H1 (cell line): ENCODE measurements around the gene RUVBL2. TPM values are rescaled to one million over a fixed set of nuclear protein-coding genes. Genes with fewer than 3 reads are reported as not detected.

ENCODE experiments used
- CTCF ChIA-PET: fragments of 300-600 bp; sonication (Branson Sonifier 250); formaldehyde crosslinking; loops from one replicate; lab custom pipeline; 2021; ENCODE audit not compliant: partially characterized antibody; lab: Charles Lee
- POLR2A ChIA-PET: fragments of 300-600 bp; sonication (Branson Sonifier 250); formaldehyde crosslinking; loops from one replicate; lab custom pipeline; 2021; ENCODE audit warnings: inconsistent platforms; ENCODE audit not compliant: partially characterized antibody; lab: Charles Lee
- DNase-seq, 2 experiments: peaks; one replicate each; pipeline versions ENCODE4 v3.0.0 to v3.0.0-alpha.2; 2010 to 2022; ENCODE audit warnings: low spot score in 2 of 2, low read depth in 1 of 2, mixed read lengths in 1 of 2
- FAIRE-seq: peaks from 2 replicates; lab custom pipeline; 2011; peaks lifted over from hg19 to GRCh38; lab: Jason Lieb, UNC
- H2AFZ ChIP-seq: 2 replicates; pipeline ENCODE4 v1.8.1; 2012; ENCODE audit warnings: low read length, inconsistent platforms
- H2AK5ac ChIP-seq: 2 replicates; pipeline ENCODE4 v1.6.1; 2013; ENCODE audit warnings: low read depth, low read length
- H2BK120ac ChIP-seq: replicated peaks from 2 replicates; pipeline ENCODE3; 2013; ENCODE audit warnings: low read depth, low read length, inconsistent platforms
- H2BK12ac ChIP-seq: 2 replicates; pipeline ENCODE4 v1.6.1; 2013; ENCODE audit warnings: low read depth, low read length
- H2BK15ac ChIP-seq: 2 replicates; pipeline ENCODE4 v1.6.1; 2013; ENCODE audit warnings: low read length
- H2BK20ac ChIP-seq: 2 replicates; pipeline ENCODE4 v1.6.1; 2013; ENCODE audit warnings: low read length
- H2BK5ac ChIP-seq: 2 replicates; pipeline ENCODE4 v1.6.1; 2013; ENCODE audit warnings: low read depth, low read length
- H3K14ac ChIP-seq: 2 replicates; pipeline ENCODE4 v1.6.1; 2013; ENCODE audit warnings: inconsistent platforms; ENCODE audit not compliant: insufficient read length
- H3K18ac ChIP-seq: 2 replicates; pipeline ENCODE4 v1.6.1; 2013; ENCODE audit warnings: low read length; ENCODE audit errors: extremely low read depth
- H3K23ac ChIP-seq: 2 replicates; pipeline ENCODE4 v1.6.1; 2013; ENCODE audit warnings: inconsistent platforms; ENCODE audit not compliant: insufficient read length
- H3K23me2 ChIP-seq: 2 replicates; pipeline ENCODE4 v1.6.1; 2013; ENCODE audit warnings: low read depth, low read length
- H3K27ac ChIP-seq: 2 replicates; pipeline ENCODE4 v1.6.1; 2011; ENCODE audit warnings: low read depth, low read length, inconsistent platforms
- H3K27me3 ChIP-seq, 4 experiments: replicated peaks in 1 of 4; 1 replicate in 1 of 4; 2 replicates in 3 of 4; pipeline versions ENCODE4 v1.6.1 to v1.8.1; 2011 to 2013; ENCODE audit warnings: low read length in 3 of 4, mild to moderate bottlenecking in 3 of 4, inconsistent platforms in 2 of 4, mixed read lengths in 2 of 4, moderate library complexity in 1 of 4; ENCODE audit not compliant: control insufficient read depth in 3 of 4, insufficient read depth in 3 of 4; ENCODE audit errors: extremely low read depth in 1 of 4
- H3K36me3 ChIP-seq, 4 experiments: 2 replicates each; pipeline versions ENCODE4 v1.6.1 to v1.8.1; 2011 to 2013; ENCODE audit warnings: mild to moderate bottlenecking in 4 of 4, low read length in 3 of 4, moderate library complexity in 2 of 4, control low read depth in 1 of 4, inconsistent platforms in 1 of 4; ENCODE audit not compliant: insufficient read depth in 4 of 4, control insufficient read depth in 2 of 4
- H3K4ac ChIP-seq: replicated peaks from 2 replicates; pipeline ENCODE3; 2013; ENCODE audit warnings: low read length, low read depth, mixed read lengths, inconsistent platforms; ENCODE audit not compliant: insufficient read length
- H3K4me1 ChIP-seq, 4 experiments: replicated peaks in 1 of 4; 1 replicate in 1 of 4; 2 replicates in 3 of 4; pipeline versions ENCODE4 v1.6.1 to v1.8.1; 2011 to 2013; ENCODE audit warnings: low read length in 3 of 4, inconsistent platforms in 2 of 4, mixed read lengths in 1 of 4; ENCODE audit not compliant: insufficient read depth in 4 of 4, control insufficient read depth in 3 of 4
- H3K4me2 ChIP-seq, 2 experiments: 2 replicates each; pipeline versions ENCODE4 v1.6.1 to v1.8.1; 2011 to 2013; ENCODE audit warnings: low read depth in 2 of 2, low read length in 2 of 2, control low read depth in 1 of 2, inconsistent platforms in 1 of 2, mild to moderate bottlenecking in 1 of 2; ENCODE audit not compliant: insufficient read depth in 1 of 2
- H3K4me3 ChIP-seq, 4 experiments: fragments of 200-600, 300-600 bp in 1 of 4; sonication (generic), shearing (Covaris generic), sonication (Bioruptor Twin) in 1 of 4; 2 replicates each; pipeline versions ENCODE4 v1.5.1 to v1.8.1; 2011 to 2016; ENCODE audit warnings: low read length in 4 of 4, low read depth in 3 of 4, control low read depth in 2 of 4, inconsistent platforms in 2 of 4, mild to moderate bottlenecking in 2 of 4, mixed read lengths in 1 of 4, moderate library complexity in 1 of 4; ENCODE audit not compliant: insufficient read depth in 2 of 4; ENCODE audit errors: extremely low read depth in 1 of 4
- H3K56ac ChIP-seq: replicated peaks from 2 replicates; pipeline ENCODE3; 2013; ENCODE audit warnings: low read depth, mild to moderate bottlenecking, mixed read lengths, low read length, inconsistent platforms; ENCODE audit not compliant: insufficient read length
- H3K79me1 ChIP-seq: 2 replicates; pipeline ENCODE4 v1.6.1; 2013; ENCODE audit warnings: low read depth, low read length, control low read depth
- H3K79me2 ChIP-seq, 2 experiments: 2 replicates each; pipeline versions ENCODE4 v1.6.1 to v1.8.1; 2012 to 2013; ENCODE audit warnings: low read length in 2 of 2, mild to moderate bottlenecking in 2 of 2, inconsistent platforms in 1 of 2; ENCODE audit not compliant: insufficient read depth in 2 of 2, control insufficient read depth in 1 of 2
- H3K9ac ChIP-seq, 4 experiments: replicated peaks in 1 of 4; 1 replicate in 1 of 4; 2 replicates in 3 of 4; pipeline versions ENCODE4 v1.6.1 to v1.8.1; 2011 to 2013; ENCODE audit warnings: low read depth in 3 of 4, low read length in 3 of 4, control low read depth in 2 of 4, mild to moderate bottlenecking in 2 of 4, moderate library complexity in 2 of 4, inconsistent platforms in 1 of 4; ENCODE audit errors: extremely low read depth in 1 of 4
- H3K9me3 ChIP-seq, 2 experiments: 2 replicates each; pipeline versions ENCODE4 v1.6.1 to v1.8.1; 2012 to 2013; ENCODE audit warnings: mild to moderate bottlenecking in 2 of 2, moderate library complexity in 2 of 2, control low read depth in 1 of 2, inconsistent platforms in 1 of 2, low read depth in 1 of 2, low read length in 1 of 2, mixed read lengths in 1 of 2; ENCODE audit not compliant: insufficient read depth in 2 of 2
- H4K20me1 ChIP-seq, 2 experiments: replicated peaks in 1 of 2; 2 replicates each; pipeline versions ENCODE3 to v1.8.1; 2011 to 2013; ENCODE audit warnings: inconsistent platforms in 2 of 2, low read length in 2 of 2, mild to moderate bottlenecking in 1 of 2; ENCODE audit not compliant: insufficient read depth in 2 of 2, control insufficient read depth in 1 of 2
- H4K5ac ChIP-seq: 2 replicates; pipeline ENCODE4 v1.6.1; 2013; ENCODE audit warnings: low read length, low read depth, mixed read lengths, inconsistent platforms; ENCODE audit not compliant: insufficient read length
- H4K8ac ChIP-seq: 2 replicates; pipeline ENCODE4 v1.8.0; 2013; ENCODE audit warnings: mild to moderate bottlenecking, moderate library complexity, low read length, inconsistent platforms; ENCODE audit not compliant: insufficient read depth; ENCODE audit errors: extremely low read depth
- H4K91ac ChIP-seq: replicated peaks from 2 replicates; pipeline ENCODE3; 2013; ENCODE audit warnings: low read length, mixed read lengths, inconsistent platforms; ENCODE audit not compliant: insufficient read length
- ASH2L ChIP-seq: fragments of 200-600, 300-600 bp; sonication (generic); IDR thresholded peaks from one replicate; pipeline ENCODE4 v1.7.1; 2017; ENCODE audit warnings: low read length
- BACH1 ChIP-seq: IDR thresholded peaks from 2 replicates; pipeline ENCODE4 v1.6.1; 2012; ENCODE audit warnings: low read length, improper control_type of control experiment
- CBX5 ChIP-seq: fragments of 300-800, 300-1000 bp; sonication (generic); IDR thresholded peaks from 2 replicates; pipeline ENCODE4 v1.7.1; 2016; ENCODE audit warnings: antibody characterized with exemption, low read length, low read depth
- CBX8 ChIP-seq: fragments of 300-800, 300-1000 bp; sonication (generic); IDR thresholded peaks from 2 replicates; pipeline ENCODE4 v1.7.1; 2016; ENCODE audit warnings: low read depth, low read length, borderline replicate concordance
- CHD1 ChIP-seq: IDR thresholded peaks from 2 replicates; pipeline ENCODE4 v1.6.1; 2012; ENCODE audit warnings: low read depth, low read length, improper control_type of control experiment
- CREB1 ChIP-seq: IDR thresholded peaks from 2 replicates; pipeline ENCODE4 v1.6.1; 2012; ENCODE audit warnings: inconsistent platforms
- EZH2 ChIP-seq: fragments of 200-600 bp; sonication (generic); IDR thresholded peaks from 2 replicates; pipeline ENCODE4 v1.7.1; 2012; ENCODE audit warnings: low read depth, mild to moderate bottlenecking, moderate library complexity, low read length, inconsistent platforms; ENCODE audit not compliant: severe bottlenecking
- HDAC2 ChIP-seq, 2 experiments: fragments of 300-600 bp in 1 of 2; sonication (generic) in 1 of 2; IDR thresholded peaks; 2 replicates each; pipeline ENCODE4 v1.6.1; 2011 to 2012; ENCODE audit warnings: low read depth in 2 of 2, low read length in 2 of 2, mild to moderate bottlenecking in 2 of 2, moderate library complexity in 2 of 2, borderline replicate concordance in 1 of 2, inconsistent platforms in 1 of 2
- JUND ChIP-seq: IDR thresholded peaks from 2 replicates; pipeline ENCODE4 v1.6.1; 2011; ENCODE audit warnings: mild to moderate bottlenecking, improper control_type of control experiment, low read length
- PHF8 ChIP-seq: fragments of 200-600 bp; sonication (generic); conservative IDR thresholded peaks from 2 replicates; pipeline ENCODE4 v1.7.1; 2012; ENCODE audit warnings: low read depth, mild to moderate bottlenecking, inconsistent platforms, low read length, moderate library complexity
- RAD21 ChIP-seq, 2 experiments: IDR thresholded peaks in 1 of 2; conservative IDR thresholded peaks in 1 of 2; 2 replicates each; pipeline ENCODE4 v1.6.1; 2011; ENCODE audit warnings: low read depth in 2 of 2, low read length in 2 of 2, improper control_type of control experiment in 1 of 2, inconsistent platforms in 1 of 2, mild to moderate bottlenecking in 1 of 2, moderate library complexity in 1 of 2
- TCF12 ChIP-seq: IDR thresholded peaks from 2 replicates; pipeline ENCODE4 v1.6.1; 2011; ENCODE audit warnings: low read depth, mild to moderate bottlenecking, low read length
- TEAD4 ChIP-seq: IDR thresholded peaks from 2 replicates; pipeline ENCODE4 v1.6.1; 2012; ENCODE audit warnings: low read depth, low read length, inconsistent platforms, mixed read lengths
- WGBS, 2 experiments: shearing (Covaris generic) in 1 of 2; methylation state at CpG; one replicate each; pipeline versions ENCODE4 v1.1.6 to v1.1.7; 2013 to 2015; ENCODE audit warnings: low lambda C conversion rate in 2 of 2, mixed read lengths in 2 of 2, inconsistent platforms in 1 of 2, low coverage in 1 of 2, missing lambda C conversion rate in 1 of 2; ENCODE audit not compliant: insufficient replicate concordance in 2 of 2, insufficient coverage in 1 of 2, insufficient read length in 1 of 2; ENCODE audit errors: extremely low coverage in 1 of 2, missing lambda C conversion rate in 1 of 2; 5-methylcytosine and 5-hydroxymethylcytosine counted together
- polyA plus RNA-seq, 7 experiments: library from polyadenylated mRNA; depleted of rRNA in 3 of 7; stranded (reverse) in 5 of 7; unstranded in 2 of 7; fragments of >200 nt in 5 of 7; fragments of 200-250 nt in 2 of 7; gene quantifications; 1 replicate in 5 of 7; 2 replicates in 1 of 7; 4 replicates in 1 of 7; pipeline versions ENCODE4 v1.2.1 to v1.2.3, GENCODE V29; 2011 to 2013; ENCODE audit warnings: missing spikeins in 2 of 7, mixed read lengths in 2 of 7
- total RNA-seq: library from RNA; stranded (reverse); fragmentation: NEBNext Ultra II Directional; extraction: Animal tissue kit (Norgen Biotek cat#: 25700); gene quantifications from 2 replicates; pipeline ENCODE4 v1.2.1, GENCODE V29; 2021

RUVBL2 gene
- total and polyA plus RNA-seq, 2 of the 8 experiments (the other 6 are each of a cell fraction or from before 2014, with no cell fraction given) = 152 to 247 TPM

GRCh38 chr19:49057636-49058234 is 64.0 kb downstream of the RUVBL2 start, which contains the start of gene CGB7:
TSS of gene CGB7 (minus strand) at chr19:49057749. CDS start at chr19:49055375, 2,374 bp downstream.
- Histone ChIP-seq H3K23ac (no peak within 1 kb of the TSS), H3K27ac (no peak within 1 kb of the TSS), H3K27me3 (peaks cover 10 to 48% (median 44%) of the 10 kb centered on the region in 4 experiments), H4K91ac (no peak within 1 kb of the TSS), H3K36me3 (no peaks in the 10 kb centered on the region), H3K4me3 (peak within 1 kb of the TSS; percentile 36 to 64 (median 50)), H2BK12ac (no peak within 1 kb of the TSS), H4K20me1 (peaks cover 0 to 2% of the 10 kb centered on the region in 2 experiments), H3K4me1 (peaks cover 0 to 11% (median 9%) of the 10 kb centered on the region in 4 experiments; a peak in 6 of 7 replicates), H2AFZ (peak within 1 kb of the TSS; percentile 33; the same call in 1 of the 2 replicates), H4K8ac (no peak within 1 kb of the TSS; the same call in 1 of the 2 replicates), H3K56ac (no peak within 1 kb of the TSS), H3K4ac (no peak within 1 kb of the TSS), H2BK120ac (no peak within 1 kb of the TSS), H3K14ac (no peak within 1 kb of the TSS), H3K79me2 (no peaks in the 10 kb centered on the region), H2BK20ac (no peak within 1 kb of the TSS), H3K9me3 (no peaks in the 10 kb centered on the region), H2BK5ac (no peak within 1 kb of the TSS), H4K5ac (no peak within 1 kb of the TSS), H3K23me2 (peaks cover 6% of the 10 kb centered on the region; the same call in 1 of the 2 replicates), H3K9ac (no peak within 1 kb of the TSS; a peak in 1 of 7 replicates), H3K4me2 (peak within 1 kb of the TSS; percentile 80 to 83), H3K18ac (no peak within 1 kb of the TSS; the same call in none of the 2 replicates), H3K79me1 (no peaks in the 10 kb centered on the region), H2BK15ac (no peak within 1 kb of the TSS), H2AK5ac (no peak within 1 kb of the TSS)
- ChIA-PET POLR2A (interaction anchor here (0.6 to 2.1 kb wide), 3 partner anchors 10 to 1397 kb away, joined by 3 to 6 read pairs (median 4); no protein-coding TSS in a partner anchor), CTCF (interaction anchor here (0.6 to 1.3 kb wide), 8 partner anchors 12 to 160 kb away, joined by 3 to 6 read pairs (median 4); partner anchors contain the start of gene KCNA7)
- FAIRE-seq = no peak
- peak in 1 of 2 experiments; percentile 92 for DNase-seq
- 14% methylated on average over 31 of the region's 38 CpGs; no CpG with 5 or more reads in 1 of the 2 experiments for WGBS, 2 experiments
- no peak for TF ChIP-seq PHF8
- TF ChIP-seq CREB1 = no peak
- no peak for TF ChIP-seq CHD1
- TF ChIP-seq JUND = no peak
- no peak for TF ChIP-seq ASH2L
- no peak for TF ChIP-seq TCF12
- TF ChIP-seq BACH1 = no peak
- no peak for TF ChIP-seq EZH2
- TF ChIP-seq HDAC2 (IDR thresholded peaks at IDR 0.05; ENCODE audit: borderline replicate concordance in 1 of 2, low read depth in 2 of 2, low read length in 2 of 2) = no peak
- no peak for TF ChIP-seq TEAD4
- TF ChIP-seq RAD21 (IDR thresholded peaks at IDR 0.05 in 1 of 2, conservative IDR thresholded peaks at IDR 0.05 in 1 of 2; ENCODE audit: low read depth in 2 of 2, low read length in 2 of 2) = no peak
- TF ChIP-seq CBX8 = no peak
- TF ChIP-seq CBX5 = no peak
